Lower lobe of right lung (tissue), 2 donors: Measurements from ENCODE around the gene C9orf85. TPM values are rescaled to one million over a fixed set of nuclear protein-coding genes. Genes with fewer than 3 reads are reported as not detected.

ENCODE experiments used
- ATAC-seq, 2 donors: fragments of 200-7000 bp; cut with Tn5 transposase; one replicate each; pipeline ENCODE4 v1.9.1; 2020 to 2022; ENCODE audit warnings: mild to moderate bottlenecking in 2 of 2, moderate library complexity in 2 of 2
- DNase-seq: peaks from one replicate; pipeline ENCODE4 v3.0.0-alpha.2; 2020
- H3K27ac ChIP-seq: fragments of 200-600 bp; one replicate; pipeline ENCODE4 v1.8.0; 2022
- H3K27me3 ChIP-seq: fragments of 200-600 bp; one replicate; pipeline ENCODE4 v1.8.0; 2022; ENCODE audit warnings: low read depth
- H3K36me3 ChIP-seq: fragments of 200-600 bp; one replicate; pipeline ENCODE4 v1.8.0; 2022; ENCODE audit warnings: mild to moderate bottlenecking
- H3K4me1 ChIP-seq: fragments of 200-600 bp; one replicate; pipeline ENCODE4 v1.8.0; 2022
- H3K4me3 ChIP-seq: fragments of 200-600 bp; one replicate; pipeline ENCODE4 v1.8.0; 2022; ENCODE audit warnings: mild to moderate bottlenecking
- H3K9me3 ChIP-seq: fragments of 200-600 bp; one replicate; pipeline ENCODE4 v1.8.0; 2022
- intact Hi-C: fragments of 100-400 bp; cut with DNase I; formaldehyde crosslinking; loops from one replicate; pipeline ENCODE4 v1.11.0; 2022
- total RNA-seq: library from RNA; stranded (reverse); fragmentation: NEBNext Ultra II Directional; extraction: Animal tissue kit (Norgen Biotek cat#: 25700); gene quantifications from one replicate; pipeline ENCODE4 v1.2.1, GENCODE V29; 2021
- TF ChIP-seq, protein P1 (sequence below): fragments of 200-600 bp; IDR thresholded peaks from one replicate; pipeline ENCODE4 v1.8.0; 2022; ENCODE audit warnings: antibody characterized with exemption, mild to moderate bottlenecking
- donor health status: DM: no; HTN: yes; CAD: no; lungs with severe emphysema.

Gene C9orf85
- total RNA-seq, 1 donor from 2014 or later, result 11.1 TPM

DNA sequence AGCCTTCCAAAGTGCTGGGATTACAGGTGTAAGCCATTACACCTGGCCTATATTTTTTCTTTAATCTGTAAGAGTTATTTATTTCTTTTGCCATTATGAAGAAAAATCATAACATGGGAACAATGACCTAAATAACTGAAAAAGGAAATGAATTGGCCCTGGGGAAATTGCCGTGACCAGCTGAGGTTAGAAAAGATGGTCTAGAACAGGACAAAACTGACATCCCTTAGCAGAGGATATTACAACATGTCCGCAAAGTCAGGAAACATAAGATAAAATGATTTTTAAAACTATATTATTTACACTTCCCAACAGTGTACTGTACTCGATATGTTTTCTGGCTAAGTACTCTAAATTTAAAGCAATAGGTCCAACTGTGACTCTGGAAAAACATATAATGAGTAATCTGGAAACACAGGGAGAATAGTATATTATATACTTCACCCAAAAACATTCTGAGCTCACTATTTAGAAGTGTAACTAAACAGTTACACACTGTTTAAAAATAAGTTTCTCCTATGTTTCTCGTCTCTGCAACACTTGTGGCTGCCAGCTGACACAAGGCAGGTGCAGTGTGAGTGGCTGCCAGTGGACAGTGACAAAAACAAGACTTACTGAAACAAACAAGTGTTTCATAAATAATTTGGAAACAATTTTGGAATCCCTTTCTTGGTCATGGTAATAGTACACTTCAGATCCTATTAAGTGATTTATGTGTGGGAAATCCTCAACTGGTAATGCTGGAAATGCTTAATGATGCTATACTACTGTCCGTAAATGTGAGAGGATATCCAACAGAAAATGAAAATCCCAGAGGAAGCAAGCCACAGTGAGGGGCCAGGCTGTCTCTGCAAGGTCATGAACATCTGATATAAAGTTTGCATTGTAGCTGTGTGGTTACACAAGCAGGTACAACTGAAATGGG, 69.1 kb downstream of the C9orf85 start:
- H3K4me3 ChIP-seq, result no peak overlapping the region
- H3K36me3 ChIP-seq, result no peaks in the 10 kb centered on the region
- no peaks in the 10 kb centered on the region for H3K4me1 ChIP-seq
- TF ChIP-seq, protein P1, sequence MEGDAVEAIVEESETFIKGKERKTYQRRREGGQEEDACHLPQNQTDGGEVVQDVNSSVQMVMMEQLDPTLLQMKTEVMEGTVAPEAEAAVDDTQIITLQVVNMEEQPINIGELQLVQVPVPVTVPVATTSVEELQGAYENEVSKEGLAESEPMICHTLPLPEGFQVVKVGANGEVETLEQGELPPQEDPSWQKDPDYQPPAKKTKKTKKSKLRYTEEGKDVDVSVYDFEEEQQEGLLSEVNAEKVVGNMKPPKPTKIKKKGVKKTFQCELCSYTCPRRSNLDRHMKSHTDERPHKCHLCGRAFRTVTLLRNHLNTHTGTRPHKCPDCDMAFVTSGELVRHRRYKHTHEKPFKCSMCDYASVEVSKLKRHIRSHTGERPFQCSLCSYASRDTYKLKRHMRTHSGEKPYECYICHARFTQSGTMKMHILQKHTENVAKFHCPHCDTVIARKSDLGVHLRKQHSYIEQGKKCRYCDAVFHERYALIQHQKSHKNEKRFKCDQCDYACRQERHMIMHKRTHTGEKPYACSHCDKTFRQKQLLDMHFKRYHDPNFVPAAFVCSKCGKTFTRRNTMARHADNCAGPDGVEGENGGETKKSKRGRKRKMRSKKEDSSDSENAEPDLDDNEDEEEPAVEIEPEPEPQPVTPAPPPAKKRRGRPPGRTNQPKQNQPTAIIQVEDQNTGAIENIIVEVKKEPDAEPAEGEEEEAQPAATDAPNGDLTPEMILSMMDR, result no peak
- H3K9me3 ChIP-seq, result no peaks in the 10 kb centered on the region
- intact Hi-C loops, result no loop called here
- ATAC-seq (no peak), DNase-seq (no peak)
- H3K27ac ChIP-seq, result no peak overlapping the region
- no peaks in the 10 kb centered on the region for H3K27me3 ChIP-seq

DNA sequence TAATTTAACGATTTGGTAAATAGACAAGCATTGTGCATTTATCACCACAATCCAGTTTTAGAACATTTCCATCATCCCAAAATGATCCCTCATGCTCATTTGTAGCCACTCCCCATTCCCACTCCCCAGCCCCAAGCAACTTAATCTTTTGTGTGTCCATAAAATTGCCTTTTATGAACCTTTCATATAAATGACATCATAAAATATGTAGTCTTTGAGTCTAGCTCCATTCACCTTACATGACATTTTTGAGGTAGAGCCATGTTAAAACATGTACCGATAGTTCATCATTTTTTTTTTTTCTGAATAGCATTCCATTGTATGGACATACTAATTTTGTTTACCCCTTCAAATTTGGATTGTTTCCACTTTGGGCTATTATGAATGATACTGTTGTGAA, 70.5 kb downstream of the C9orf85 start:
- TF ChIP-seq, protein P1, result no peak
- Histone ChIP-seq H3K27me3 (no peaks in the 10 kb centered on the region), H3K36me3 (no peaks in the 10 kb centered on the region), H3K9me3 (no peaks in the 10 kb centered on the region), H3K27ac (no peak overlapping the region), H3K4me3 (no peak overlapping the region), H3K4me1 (no peaks in the 10 kb centered on the region)
- DNase-seq (no peak), ATAC-seq (no peak)
- intact Hi-C loops, result no loop called here

DNA sequence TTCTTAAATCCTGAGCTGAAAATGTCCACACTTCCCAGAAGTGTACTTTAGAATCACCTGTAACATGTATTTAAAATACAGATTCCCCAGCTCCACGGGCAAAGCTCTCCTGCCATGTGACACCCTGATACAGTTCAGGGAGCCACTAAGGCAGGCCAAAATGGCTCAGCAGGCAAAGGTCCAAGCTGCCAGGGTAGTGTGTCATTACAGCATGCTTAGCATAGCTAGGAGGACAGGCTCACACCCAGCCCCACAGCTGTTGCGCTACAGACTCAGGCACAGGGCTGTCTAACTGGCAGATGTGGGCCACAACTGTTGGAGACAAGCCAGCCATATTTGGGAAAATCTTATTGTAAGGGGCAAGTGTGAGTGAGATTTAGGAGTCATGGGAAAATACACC, 73.0 kb downstream of the C9orf85 start:
- Histone ChIP-seq H3K4me3 (no peak overlapping the region), H3K27ac (no peak overlapping the region), H3K27me3 (no peaks in the 10 kb centered on the region), H3K9me3 (no peaks in the 10 kb centered on the region), H3K4me1 (no peaks in the 10 kb centered on the region), H3K36me3 (no peaks in the 10 kb centered on the region)
- ATAC-seq (peak; percentile 34 to 36), DNase-seq (no peak)
- TF ChIP-seq, protein P1, result no peak
- intact Hi-C loops, result no loop called here

DNA sequence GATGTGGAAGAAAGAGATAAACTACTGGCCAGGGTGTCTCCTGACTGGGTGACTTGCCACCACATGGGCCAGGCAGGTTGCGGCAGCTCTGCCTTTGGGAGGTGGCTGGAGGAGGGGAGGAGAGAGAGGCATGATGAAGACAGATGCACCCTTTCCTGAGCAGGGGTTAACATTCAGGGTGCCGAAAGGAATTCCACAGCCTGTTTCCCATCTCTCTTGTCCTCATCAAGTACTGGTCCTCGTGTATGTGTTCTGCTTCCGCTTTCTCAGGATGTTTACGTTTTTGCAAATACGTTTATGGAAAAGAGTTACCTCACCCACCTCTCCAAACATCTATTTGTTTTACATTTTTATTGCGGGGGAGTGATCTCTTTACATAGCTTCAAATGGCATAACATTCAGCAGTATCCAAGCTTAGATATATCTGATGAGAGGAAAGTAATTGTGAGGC, 73.4 kb downstream of the C9orf85 start:
- ATAC-seq (no peak), DNase-seq (no peak)
- intact Hi-C loops, result no loop called here

DNA sequence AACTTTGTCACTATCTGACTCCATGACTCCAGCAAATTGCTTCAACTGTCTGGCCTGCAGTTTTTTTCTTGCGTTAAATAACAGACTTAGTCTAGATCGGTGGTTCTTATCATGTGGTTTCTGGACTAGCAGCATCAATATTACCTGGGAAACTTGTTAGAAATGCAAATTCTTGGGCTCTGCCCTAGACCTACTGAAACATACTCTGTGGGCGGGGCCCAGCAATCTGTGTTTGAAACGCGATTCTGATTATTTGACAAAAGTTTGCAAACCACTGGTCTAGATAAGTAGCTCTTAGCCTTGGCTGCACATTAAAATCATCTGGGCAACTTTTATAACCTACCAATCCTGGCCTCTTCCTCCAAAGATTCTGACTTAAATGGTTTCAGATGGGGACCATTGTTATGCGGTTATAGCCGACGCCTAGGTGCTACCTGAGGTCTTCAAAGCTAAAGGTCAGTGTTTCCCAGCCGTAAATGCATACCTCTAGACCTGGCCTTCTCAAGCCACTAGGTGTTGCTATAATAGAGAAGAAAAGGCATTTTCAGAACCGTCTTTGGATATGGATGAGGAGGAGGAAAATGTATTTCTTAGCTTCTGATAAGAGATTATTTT, 74.0 kb downstream of the C9orf85 start:
- intact Hi-C loops, result no loop called here
- Histone ChIP-seq H3K9me3 (no peaks in the 10 kb centered on the region), H3K27me3 (no peaks in the 10 kb centered on the region), H3K4me1 (no peaks in the 10 kb centered on the region), H3K27ac (no peak overlapping the region), H3K4me3 (no peak overlapping the region), H3K36me3 (no peaks in the 10 kb centered on the region)
- TF ChIP-seq, protein P1, result no peak
- DNase-seq (no peak), ATAC-seq (no peak)

More for the DNA sequence above, 73.4 kb downstream of the C9orf85 start:
- H3K4me3 ChIP-seq, result no peak overlapping the region
- no peak overlapping the region for H3K27ac ChIP-seq
- H3K9me3 ChIP-seq, result no peaks in the 10 kb centered on the region
- no peaks in the 10 kb centered on the region for H3K27me3 ChIP-seq
- no peaks in the 10 kb centered on the region for H3K36me3 ChIP-seq
- no peaks in the 10 kb centered on the region for H3K4me1 ChIP-seq
- TF ChIP-seq, protein P1, result no peak
